SU-DHL-6 (cell line): ENCODE data around the gene TLK2.
"Not testable (repeated sequence)": the region's sequence is repeated elsewhere in the genome, so short reads cannot be mapped to it uniquely, and the experiment has no call there.

ENCODE experiments used
- EZH2phosphoT487 ChIP-seq: fragments of 200-600 bp; sonication (generic), shearing (Covaris generic); conservative IDR thresholded peaks from 2 replicates; pipeline ENCODE4 v1.6.1; 2018; ENCODE audit warnings: mild to moderate bottlenecking, antibody characterized with exemption, low read length, moderate library complexity, mixed read lengths
- TF ChIP-seq, protein P1 (sequence below): fragments of 200-600 bp; sonication (generic); IDR thresholded peaks from one replicate; pipeline ENCODE4 v1.5.1; 2017; ENCODE audit warnings: antibody characterized with exemption, mild to moderate bottlenecking, low read length, moderate library complexity; ENCODE audit not compliant: insufficient read depth, poor library complexity, severe bottlenecking

DNA sequence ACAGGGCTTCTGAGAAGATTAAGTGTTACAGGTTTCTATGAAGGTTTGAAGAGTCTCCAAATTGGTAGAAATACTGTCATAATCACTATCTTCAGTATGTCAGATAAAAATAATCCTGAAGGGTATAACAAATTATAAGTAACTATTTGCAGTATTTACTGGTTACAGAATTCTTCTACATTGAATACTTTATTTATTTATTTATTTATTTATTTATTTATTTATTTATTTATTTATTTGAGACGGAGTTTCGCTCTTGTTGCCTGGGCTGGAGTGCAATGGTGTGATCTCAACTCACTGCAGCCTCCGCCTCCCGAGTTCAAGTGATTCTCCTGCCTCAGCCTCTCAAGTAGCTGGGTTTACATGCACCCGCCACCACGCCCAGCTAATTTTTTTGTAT is 125.2 kb downstream of the TLK2 start:
- TF ChIP-seq, protein P1, sequence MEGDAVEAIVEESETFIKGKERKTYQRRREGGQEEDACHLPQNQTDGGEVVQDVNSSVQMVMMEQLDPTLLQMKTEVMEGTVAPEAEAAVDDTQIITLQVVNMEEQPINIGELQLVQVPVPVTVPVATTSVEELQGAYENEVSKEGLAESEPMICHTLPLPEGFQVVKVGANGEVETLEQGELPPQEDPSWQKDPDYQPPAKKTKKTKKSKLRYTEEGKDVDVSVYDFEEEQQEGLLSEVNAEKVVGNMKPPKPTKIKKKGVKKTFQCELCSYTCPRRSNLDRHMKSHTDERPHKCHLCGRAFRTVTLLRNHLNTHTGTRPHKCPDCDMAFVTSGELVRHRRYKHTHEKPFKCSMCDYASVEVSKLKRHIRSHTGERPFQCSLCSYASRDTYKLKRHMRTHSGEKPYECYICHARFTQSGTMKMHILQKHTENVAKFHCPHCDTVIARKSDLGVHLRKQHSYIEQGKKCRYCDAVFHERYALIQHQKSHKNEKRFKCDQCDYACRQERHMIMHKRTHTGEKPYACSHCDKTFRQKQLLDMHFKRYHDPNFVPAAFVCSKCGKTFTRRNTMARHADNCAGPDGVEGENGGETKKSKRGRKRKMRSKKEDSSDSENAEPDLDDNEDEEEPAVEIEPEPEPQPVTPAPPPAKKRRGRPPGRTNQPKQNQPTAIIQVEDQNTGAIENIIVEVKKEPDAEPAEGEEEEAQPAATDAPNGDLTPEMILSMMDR: not testable (repeated sequence)
- not testable (repeated sequence) for TF ChIP-seq EZH2phosphoT487
